LNCaP clone FGC (cell line): ENCODE data around the gene EXOC2.

Source experiments
- DNase-seq: peaks from one replicate; pipeline ENCODE4 v3.0.0-alpha.2; 2011; ENCODE audit warnings: low read depth
- H3K4me3 ChIP-seq: 2 replicates; pipeline ENCODE4 v1.5.1; 2011; ENCODE audit warnings: mild to moderate bottlenecking, low read depth, low read length, control low read depth
- TF ChIP-seq, protein P1 (sequence below): IDR thresholded peaks from 2 replicates; pipeline ENCODE4 v1.5.1; 2012; ENCODE audit warnings: mild to moderate bottlenecking; ENCODE audit not compliant: control insufficient read depth, insufficient read depth; ENCODE audit errors: extremely low read depth

Gene EXOC2

DNA sequence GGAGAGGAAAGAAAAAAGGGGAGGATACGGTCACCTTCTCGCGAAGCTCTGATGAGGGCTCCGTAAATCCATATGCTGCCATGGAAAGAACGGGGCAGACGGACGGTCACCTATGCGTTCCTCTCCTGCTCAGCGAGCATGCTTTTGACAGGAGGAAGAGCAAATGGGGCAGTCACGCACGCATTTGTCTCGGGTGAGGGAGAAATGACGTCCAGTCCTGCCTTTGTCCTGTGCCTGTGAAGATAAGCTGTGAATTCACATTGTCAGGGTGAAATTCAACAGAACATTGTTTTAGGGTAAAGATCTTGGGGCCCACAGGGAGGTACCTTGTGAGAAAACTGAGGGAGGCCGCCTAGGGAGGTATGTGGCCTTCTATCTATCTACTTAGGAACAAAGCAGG lies 217.6 kb downstream of the EXOC2 start:
- TF ChIP-seq, protein P1, sequence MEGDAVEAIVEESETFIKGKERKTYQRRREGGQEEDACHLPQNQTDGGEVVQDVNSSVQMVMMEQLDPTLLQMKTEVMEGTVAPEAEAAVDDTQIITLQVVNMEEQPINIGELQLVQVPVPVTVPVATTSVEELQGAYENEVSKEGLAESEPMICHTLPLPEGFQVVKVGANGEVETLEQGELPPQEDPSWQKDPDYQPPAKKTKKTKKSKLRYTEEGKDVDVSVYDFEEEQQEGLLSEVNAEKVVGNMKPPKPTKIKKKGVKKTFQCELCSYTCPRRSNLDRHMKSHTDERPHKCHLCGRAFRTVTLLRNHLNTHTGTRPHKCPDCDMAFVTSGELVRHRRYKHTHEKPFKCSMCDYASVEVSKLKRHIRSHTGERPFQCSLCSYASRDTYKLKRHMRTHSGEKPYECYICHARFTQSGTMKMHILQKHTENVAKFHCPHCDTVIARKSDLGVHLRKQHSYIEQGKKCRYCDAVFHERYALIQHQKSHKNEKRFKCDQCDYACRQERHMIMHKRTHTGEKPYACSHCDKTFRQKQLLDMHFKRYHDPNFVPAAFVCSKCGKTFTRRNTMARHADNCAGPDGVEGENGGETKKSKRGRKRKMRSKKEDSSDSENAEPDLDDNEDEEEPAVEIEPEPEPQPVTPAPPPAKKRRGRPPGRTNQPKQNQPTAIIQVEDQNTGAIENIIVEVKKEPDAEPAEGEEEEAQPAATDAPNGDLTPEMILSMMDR: no peak
- no peak overlapping the region for H3K4me3 ChIP-seq
- DNase-seq: no peak

DNA sequence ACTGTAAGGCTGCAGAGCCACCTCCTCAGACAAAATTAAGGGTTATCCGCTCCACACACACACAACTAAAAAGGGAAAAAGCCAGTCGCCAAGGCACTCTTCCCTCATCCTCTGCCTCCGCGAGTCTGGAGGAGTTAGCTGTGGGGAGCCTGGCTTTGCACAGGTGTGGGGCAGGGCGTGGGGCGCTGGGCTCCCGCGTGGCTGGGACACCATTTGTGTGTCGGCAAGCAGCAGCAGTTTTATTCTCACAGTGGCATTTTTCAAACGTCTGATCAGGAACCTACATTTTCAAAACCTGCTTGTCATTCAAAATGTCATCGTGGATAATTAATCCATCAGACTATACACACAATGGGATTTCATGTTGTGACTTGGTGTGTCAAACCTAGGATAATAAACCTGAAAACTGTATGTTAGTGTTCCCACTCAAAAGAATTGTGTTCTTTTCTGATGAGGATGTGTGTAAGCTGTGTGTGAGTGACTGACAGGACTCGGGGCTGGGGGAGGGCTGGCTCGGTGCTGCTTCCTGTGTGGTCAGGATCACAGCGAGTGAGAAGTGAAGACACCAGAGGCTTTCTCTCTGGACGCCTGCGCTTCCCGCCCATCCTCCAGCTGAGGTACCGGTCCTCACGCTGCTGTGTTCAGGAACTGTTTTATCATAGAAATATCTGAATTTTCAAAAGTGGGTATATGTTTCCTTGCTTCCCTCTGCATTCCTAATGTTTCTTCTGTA lies 218.3 kb downstream of the EXOC2 start:
- no peak overlapping the region for H3K4me3 ChIP-seq
- no peak for DNase-seq
- TF ChIP-seq, protein P1: no peak

DNA sequence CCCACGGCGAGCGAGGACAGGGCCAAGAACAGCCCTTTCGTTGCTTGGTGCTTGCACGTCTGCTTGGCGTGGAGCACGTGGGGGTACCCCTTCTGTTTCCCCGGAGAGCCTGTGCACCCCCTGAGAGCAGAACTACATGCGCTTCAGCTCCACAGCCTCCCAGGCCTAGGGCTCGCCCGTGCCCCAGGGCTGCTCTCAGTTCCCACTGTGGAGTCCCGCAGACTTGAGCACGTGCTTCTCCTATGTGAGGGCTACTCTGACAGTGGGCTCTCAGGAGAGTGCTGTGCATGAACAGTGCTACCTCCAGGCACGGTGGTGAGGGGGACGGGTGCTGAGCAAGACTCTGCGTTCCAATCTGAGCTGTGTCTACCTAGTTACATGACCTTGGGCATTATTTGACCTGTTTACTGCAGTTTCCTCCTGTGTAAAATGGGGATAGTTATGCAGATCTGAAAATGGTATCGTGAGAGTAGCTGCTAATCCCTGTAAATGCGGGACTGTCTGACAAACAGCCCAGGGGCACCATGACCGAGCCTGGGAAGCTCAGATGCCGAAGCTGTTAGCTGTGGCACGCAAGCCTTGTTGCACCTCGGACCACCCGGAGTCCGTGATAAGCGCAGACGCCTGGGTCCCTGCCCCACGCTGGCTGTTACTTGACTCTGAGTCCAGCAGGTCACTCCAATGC lies 219.0 kb downstream of the EXOC2 start:
- no peak for DNase-seq
- TF ChIP-seq, protein P1: no peak
- H3K4me3 ChIP-seq: no peak overlapping the region

DNA sequence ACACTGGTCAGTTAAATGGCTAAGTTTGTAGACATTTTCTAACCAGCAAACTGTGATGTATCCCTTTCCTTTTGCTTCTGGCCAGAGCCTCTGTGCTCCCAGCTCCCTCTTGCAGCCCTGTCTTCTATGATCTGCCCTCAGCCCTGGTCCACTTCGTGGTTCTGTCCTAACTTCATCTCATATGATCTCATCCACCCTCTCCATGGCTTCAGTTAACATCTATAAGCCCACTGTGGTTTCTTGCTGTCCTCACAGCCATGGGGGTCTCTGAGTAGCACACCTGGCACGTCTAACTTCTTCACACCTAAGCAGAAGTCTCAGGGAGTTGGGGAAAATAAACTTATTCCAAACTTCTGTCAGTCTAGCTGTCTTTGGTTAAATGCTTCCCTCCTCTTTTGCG lies 219.6 kb downstream of the EXOC2 start:
- no peak overlapping the region for H3K4me3 ChIP-seq
- TF ChIP-seq, protein P1: no peak
- no peak for DNase-seq

DNA sequence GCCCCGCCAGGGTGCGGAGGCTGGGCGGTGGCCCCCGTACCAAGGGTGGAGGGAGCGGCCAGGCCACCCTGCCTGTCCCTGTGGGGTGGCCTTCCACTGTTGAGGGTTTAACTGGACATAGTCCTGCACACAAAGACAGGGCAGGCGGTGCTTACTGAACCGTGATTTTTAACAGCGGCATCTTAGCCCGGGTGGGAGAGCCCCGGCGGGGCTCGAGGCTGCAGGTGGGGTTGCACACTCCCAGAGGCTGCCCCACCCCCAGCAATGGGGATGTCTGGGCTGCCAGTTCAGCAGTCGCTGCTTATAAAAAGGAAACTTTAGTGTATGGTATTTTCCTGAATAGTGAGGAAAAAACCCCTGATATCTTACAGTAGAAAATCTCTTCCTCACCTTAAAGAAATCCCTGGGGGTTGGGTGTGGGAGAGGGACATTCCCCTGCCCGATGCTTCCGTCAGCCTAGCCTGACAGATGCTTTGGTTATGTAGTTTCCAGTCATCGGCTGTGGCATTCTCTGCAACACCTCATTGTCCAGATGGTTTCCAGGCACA lies 222.0 kb downstream of the EXOC2 start:
- no peak overlapping the region for H3K4me3 ChIP-seq
- DNase-seq: no peak
- TF ChIP-seq, protein P1: no peak

DNA sequence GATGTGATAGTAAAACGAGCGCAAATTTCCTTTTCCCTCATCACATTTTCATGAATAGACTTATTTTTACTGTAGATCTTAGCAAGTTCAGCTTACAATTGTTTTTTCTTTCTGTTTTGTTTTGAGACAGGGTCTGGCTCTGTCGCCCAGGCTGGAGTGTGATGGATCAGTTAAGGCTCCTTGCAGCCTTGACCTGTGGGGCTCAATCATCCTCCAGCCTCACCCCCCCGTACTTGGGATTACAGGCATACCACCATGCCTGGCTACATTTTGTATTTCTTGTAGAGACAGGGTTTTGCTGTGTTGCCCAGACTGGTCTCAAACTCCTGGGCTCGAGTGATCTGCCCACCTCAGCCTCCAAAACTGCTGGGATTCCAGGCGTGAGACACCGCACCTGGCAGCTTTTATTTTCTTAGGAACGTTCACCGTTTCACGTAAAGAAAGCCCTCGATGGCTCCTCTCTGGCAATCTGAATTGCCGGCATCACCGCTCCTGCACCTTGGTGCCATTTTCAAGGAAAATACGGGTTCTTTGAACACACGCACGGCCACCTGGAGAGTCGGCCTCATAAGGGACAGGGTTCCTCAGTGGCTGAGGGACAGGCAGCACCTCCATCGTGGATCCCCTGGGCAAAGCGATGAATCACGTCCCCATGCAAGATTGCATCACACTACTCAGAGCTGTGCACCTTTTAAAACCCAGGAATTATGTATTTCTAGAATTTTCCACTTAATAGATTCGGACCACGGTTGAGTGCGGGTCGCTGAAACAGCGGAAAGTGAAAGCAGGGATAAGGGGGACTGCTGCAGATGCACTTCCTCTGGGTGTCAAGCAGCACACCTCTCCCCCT lies 222.7 kb downstream of the EXOC2 start:
- no peak for DNase-seq
- no peak overlapping the region for H3K4me3 ChIP-seq
- TF ChIP-seq, protein P1: no peak
